SK-N-SH (cell line): ENCODE data around the gene DDX19B. TPM values are rescaled to one million over a fixed set of nuclear protein-coding genes. Genes with fewer than 3 reads are reported as not detected.

Experiments
- CTCF ChIA-PET: fragments of 300-600, 350-600 bp; formaldehyde crosslinking; extraction: SDS; loops from one replicate; lab custom pipeline; 2021; lab: Yijun Ruan, JAX
- POLR2A ChIA-PET: fragments of 350-600 bp; sonication (Branson Sonifier 250); formaldehyde crosslinking; extraction: SDS; loops from one replicate; lab custom pipeline; 2020; ENCODE audit warnings: antibody characterized with exemption, inconsistent platforms; lab: Yijun Ruan, JAX
- DNase-seq: peaks from one replicate; pipeline ENCODE4 v3.0.0; 2012
- H2AFZ ChIP-seq: fragments of 200-600 bp; sonication (generic); 2 replicates; pipeline ENCODE4 v1.8.1; 2016; ENCODE audit warnings: antibody characterized with exemption, mild to moderate bottlenecking, low read depth
- H3F3A ChIP-seq: fragments of 200-600 bp; sonication (generic); replicated peaks from 2 replicates; pipeline ENCODE3; 2016; ENCODE audit warnings: antibody characterized with exemption, mild to moderate bottlenecking; ENCODE audit not compliant: insufficient read depth
- H3K27ac ChIP-seq, 2 experiments: fragments of 200-500 bp in 1 of 2; fragments of 200-600 bp in 1 of 2; sonication (Bioruptor generic) in 1 of 2; sonication (generic), shearing (Covaris generic) in 1 of 2; 2 replicates each; pipeline versions ENCODE4 v1.5.1 to v1.6.1; 2014 to 2016; ENCODE audit warnings: low read depth in 2 of 2, inconsistent platforms in 1 of 2, low read length in 1 of 2, mild to moderate bottlenecking in 1 of 2, mixed read lengths in 1 of 2
- H3K27me3 ChIP-seq: fragments of 200-600 bp; sonication (generic), shearing (Covaris generic); 2 replicates; pipeline ENCODE4 v1.6.1; 2016; ENCODE audit warnings: mixed run types; ENCODE audit not compliant: insufficient read depth
- H3K36me3 ChIP-seq, 2 experiments: fragments of 200-500 bp in 1 of 2; fragments of 200-600 bp in 1 of 2; sonication (Bioruptor generic) in 1 of 2; sonication (generic) in 1 of 2; replicated peaks in 1 of 2; 2 replicates each; pipeline versions ENCODE3 to v1.5.1; 2014 to 2016; ENCODE audit warnings: low read length in 1 of 2, mild to moderate bottlenecking in 1 of 2; ENCODE audit not compliant: insufficient read depth in 2 of 2, control insufficient read depth in 1 of 2
- H3K4me1 ChIP-seq, 2 experiments: fragments of 200-500 bp in 1 of 2; fragments of 200-600 bp in 1 of 2; sonication (Bioruptor generic) in 1 of 2; sonication (generic), shearing (Covaris generic) in 1 of 2; 2 replicates each; pipeline versions ENCODE4 v1.5.1 to v1.6.1; 2014 to 2016; ENCODE audit warnings: low read depth in 1 of 2, low read length in 1 of 2, mixed run types in 1 of 2; ENCODE audit not compliant: insufficient read depth in 2 of 2, control insufficient read depth in 1 of 2
- H3K4me2 ChIP-seq: fragments of 200-600 bp; sonication (generic), shearing (Covaris generic); 2 replicates; pipeline ENCODE4 v1.6.1; 2017; ENCODE audit warnings: mixed run types
- H3K4me3 ChIP-seq, 2 experiments: fragments of 200-500 bp in 1 of 2; fragments of 200-600 bp in 1 of 2; sonication (Bioruptor generic) in 1 of 2; sonication (generic), shearing (Covaris generic) in 1 of 2; 2 replicates each; pipeline versions ENCODE4 v1.5.1 to v1.8.1; 2014 to 2016; ENCODE audit warnings: low read depth in 2 of 2, inconsistent platforms in 1 of 2, low read length in 1 of 2, mild to moderate bottlenecking in 1 of 2, mixed read lengths in 1 of 2, moderate library complexity in 1 of 2
- H3K79me2 ChIP-seq: fragments of 200-600 bp; sonication (generic); 2 replicates; pipeline ENCODE4 v1.8.1; 2017; ENCODE audit warnings: mild to moderate bottlenecking; ENCODE audit not compliant: insufficient read depth
- H3K9ac ChIP-seq: fragments of 200-600 bp; sonication (generic); 2 replicates; pipeline ENCODE4 v1.6.1; 2017; ENCODE audit warnings: mixed run types
- H3K9me2 ChIP-seq: fragments of 200-600 bp; sonication (generic); 2 replicates; pipeline ENCODE4 v1.6.1; 2017; ENCODE audit warnings: mixed run types
- H3K9me3 ChIP-seq: fragments of 200-600 bp; sonication (generic); 2 replicates; pipeline ENCODE4 v1.6.1; 2017; ENCODE audit warnings: mixed run types, mild to moderate bottlenecking, moderate library complexity
- H4K20me1 ChIP-seq: fragments of 200-600 bp; sonication (generic); 2 replicates; pipeline ENCODE4 v1.6.1; 2017; ENCODE audit warnings: mild to moderate bottlenecking, mixed run types; ENCODE audit not compliant: insufficient read depth
- FOSL2 ChIP-seq: IDR thresholded peaks from 2 replicates; pipeline ENCODE4 v1.4.0; 2012; ENCODE audit warnings: low read depth, mild to moderate bottlenecking, moderate library complexity, borderline replicate concordance
- JUND ChIP-seq: IDR thresholded peaks from 2 replicates; pipeline ENCODE4 v1.4.0; 2012
- MXI1 ChIP-seq: IDR thresholded peaks from 2 replicates; pipeline ENCODE4 v1.6.1; 2012; ENCODE audit warnings: mild to moderate bottlenecking, low read depth, low read length, improper control_type of control experiment
- RAD21 ChIP-seq: IDR thresholded peaks from 2 replicates; pipeline ENCODE4 v1.6.1; 2012; ENCODE audit warnings: mild to moderate bottlenecking, low read length
- RFX5 ChIP-seq: IDR thresholded peaks from 2 replicates; pipeline ENCODE4 v1.6.1; 2012; ENCODE audit warnings: mild to moderate bottlenecking, improper control_type of control experiment, low read length
- SIN3A ChIP-seq: IDR thresholded peaks from 2 replicates; pipeline ENCODE4 v1.6.1; 2012; ENCODE audit warnings: low read depth, mild to moderate bottlenecking, low read length, moderate library complexity, borderline replicate concordance
- TEAD4 ChIP-seq: IDR thresholded peaks from 2 replicates; pipeline ENCODE4 v1.4.0; 2012; ENCODE audit warnings: mild to moderate bottlenecking, borderline replicate concordance; ENCODE audit not compliant: insufficient read depth
- YY1 ChIP-seq: IDR thresholded peaks from 2 replicates; pipeline ENCODE4 v1.4.0; 2012; ENCODE audit warnings: low read depth, mild to moderate bottlenecking
- WGBS: methylation state at CpG from one replicate; pipeline ENCODE4 v1.1.6; 2017; ENCODE audit warnings: low lambda C conversion rate; 5-methylcytosine and 5-hydroxymethylcytosine counted together
- polyA plus RNA-seq, 3 experiments: library from polyadenylated mRNA; depleted of rRNA; stranded (reverse); fragments of >200 nt; gene quantifications; 2 replicates each; pipeline ENCODE4 v1.2.3, GENCODE V29; 2012
- TF ChIP-seq, protein P1 (sequence below): IDR thresholded peaks from 2 replicates; pipeline ENCODE4 v1.4.0; 2012; ENCODE audit warnings: low read depth
- TF ChIP-seq, protein P2 (sequence below): IDR thresholded peaks from 2 replicates; pipeline ENCODE4; 2012
- TF ChIP-seq, protein P3 (sequence below): fragments of 200-600 bp; sonication (generic); IDR thresholded peaks from 2 replicates; pipeline ENCODE4 v1.6.1; 2017; ENCODE audit warnings: antibody characterized with exemption, mild to moderate bottlenecking, moderate library complexity
- TF ChIP-seq, protein P4 (sequence below): IDR thresholded peaks from 2 replicates; pipeline ENCODE4 v1.6.1; 2012; ENCODE audit warnings: mild to moderate bottlenecking, low read depth, low read length, moderate library complexity

DDX19B gene
- polyA plus RNA-seq, 1 of the 3 experiments (the other 2 are of a cell fraction) = 43.6 TPM

DNA sequence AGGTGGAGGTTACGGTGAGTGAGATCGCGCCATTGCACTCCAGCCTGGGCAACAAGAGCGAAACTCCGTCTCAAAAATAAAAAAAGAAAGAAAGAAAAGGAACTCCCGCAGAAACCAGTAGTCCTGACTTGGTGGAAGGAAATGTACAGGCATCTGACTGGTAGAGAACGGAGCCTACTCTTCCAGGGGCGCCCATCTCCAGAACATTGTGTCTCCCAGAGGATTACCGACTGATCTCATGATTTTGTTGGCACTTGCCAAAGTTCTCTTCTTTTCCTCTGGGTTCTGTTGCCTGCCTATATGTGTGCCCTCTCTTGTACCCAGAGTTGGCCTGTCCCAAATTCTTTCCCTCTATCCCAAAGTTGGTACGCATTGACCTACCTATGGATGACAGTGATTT is 71.9 kb downstream of the DDX19B start:
- Histone ChIP-seq H3K79me2 (no peaks in the 10 kb centered on the region), H3K4me1 (no peaks in the 10 kb centered on the region), H3K27me3 (no peaks in the 10 kb centered on the region), H2AFZ (no peak overlapping the region), H3K36me3 (peaks cover 16 to 55% of the 10 kb centered on the region in 2 experiments), H3K4me3 (no peak overlapping the region), H4K20me1 (no peaks in the 10 kb centered on the region), H3K9me2 (no peaks in the 10 kb centered on the region), H3K9me3 (no peaks in the 10 kb centered on the region), H3F3A (peaks cover 24% of the 10 kb centered on the region), H3K4me2 (no peak overlapping the region), H3K27ac (no peak overlapping the region), H3K9ac (no peak overlapping the region)
- DNase-seq = no peak
- TF ChIP-seq, protein P1, sequence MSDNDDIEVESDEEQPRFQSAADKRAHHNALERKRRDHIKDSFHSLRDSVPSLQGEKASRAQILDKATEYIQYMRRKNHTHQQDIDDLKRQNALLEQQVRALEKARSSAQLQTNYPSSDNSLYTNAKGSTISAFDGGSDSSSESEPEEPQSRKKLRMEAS = no peak
- TF ChIP-seq, protein P2, sequence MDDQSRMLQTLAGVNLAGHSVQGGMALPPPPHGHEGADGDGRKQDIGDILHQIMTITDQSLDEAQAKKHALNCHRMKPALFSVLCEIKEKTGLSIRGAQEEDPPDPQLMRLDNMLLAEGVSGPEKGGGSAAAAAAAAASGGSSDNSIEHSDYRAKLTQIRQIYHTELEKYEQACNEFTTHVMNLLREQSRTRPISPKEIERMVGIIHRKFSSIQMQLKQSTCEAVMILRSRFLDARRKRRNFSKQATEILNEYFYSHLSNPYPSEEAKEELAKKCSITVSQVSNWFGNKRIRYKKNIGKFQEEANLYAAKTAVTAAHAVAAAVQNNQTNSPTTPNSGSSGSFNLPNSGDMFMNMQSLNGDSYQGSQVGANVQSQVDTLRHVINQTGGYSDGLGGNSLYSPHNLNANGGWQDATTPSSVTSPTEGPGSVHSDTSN = no peak
- TF ChIP-seq SIN3A (no peak), MXI1 (no peak), TEAD4 (no peak), FOSL2 (no peak), RAD21 (no peak), JUND (no peak), YY1 (no peak), RFX5 (no peak)
- TF ChIP-seq, protein P3, sequence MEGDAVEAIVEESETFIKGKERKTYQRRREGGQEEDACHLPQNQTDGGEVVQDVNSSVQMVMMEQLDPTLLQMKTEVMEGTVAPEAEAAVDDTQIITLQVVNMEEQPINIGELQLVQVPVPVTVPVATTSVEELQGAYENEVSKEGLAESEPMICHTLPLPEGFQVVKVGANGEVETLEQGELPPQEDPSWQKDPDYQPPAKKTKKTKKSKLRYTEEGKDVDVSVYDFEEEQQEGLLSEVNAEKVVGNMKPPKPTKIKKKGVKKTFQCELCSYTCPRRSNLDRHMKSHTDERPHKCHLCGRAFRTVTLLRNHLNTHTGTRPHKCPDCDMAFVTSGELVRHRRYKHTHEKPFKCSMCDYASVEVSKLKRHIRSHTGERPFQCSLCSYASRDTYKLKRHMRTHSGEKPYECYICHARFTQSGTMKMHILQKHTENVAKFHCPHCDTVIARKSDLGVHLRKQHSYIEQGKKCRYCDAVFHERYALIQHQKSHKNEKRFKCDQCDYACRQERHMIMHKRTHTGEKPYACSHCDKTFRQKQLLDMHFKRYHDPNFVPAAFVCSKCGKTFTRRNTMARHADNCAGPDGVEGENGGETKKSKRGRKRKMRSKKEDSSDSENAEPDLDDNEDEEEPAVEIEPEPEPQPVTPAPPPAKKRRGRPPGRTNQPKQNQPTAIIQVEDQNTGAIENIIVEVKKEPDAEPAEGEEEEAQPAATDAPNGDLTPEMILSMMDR = no peak
- TF ChIP-seq, protein P4, sequence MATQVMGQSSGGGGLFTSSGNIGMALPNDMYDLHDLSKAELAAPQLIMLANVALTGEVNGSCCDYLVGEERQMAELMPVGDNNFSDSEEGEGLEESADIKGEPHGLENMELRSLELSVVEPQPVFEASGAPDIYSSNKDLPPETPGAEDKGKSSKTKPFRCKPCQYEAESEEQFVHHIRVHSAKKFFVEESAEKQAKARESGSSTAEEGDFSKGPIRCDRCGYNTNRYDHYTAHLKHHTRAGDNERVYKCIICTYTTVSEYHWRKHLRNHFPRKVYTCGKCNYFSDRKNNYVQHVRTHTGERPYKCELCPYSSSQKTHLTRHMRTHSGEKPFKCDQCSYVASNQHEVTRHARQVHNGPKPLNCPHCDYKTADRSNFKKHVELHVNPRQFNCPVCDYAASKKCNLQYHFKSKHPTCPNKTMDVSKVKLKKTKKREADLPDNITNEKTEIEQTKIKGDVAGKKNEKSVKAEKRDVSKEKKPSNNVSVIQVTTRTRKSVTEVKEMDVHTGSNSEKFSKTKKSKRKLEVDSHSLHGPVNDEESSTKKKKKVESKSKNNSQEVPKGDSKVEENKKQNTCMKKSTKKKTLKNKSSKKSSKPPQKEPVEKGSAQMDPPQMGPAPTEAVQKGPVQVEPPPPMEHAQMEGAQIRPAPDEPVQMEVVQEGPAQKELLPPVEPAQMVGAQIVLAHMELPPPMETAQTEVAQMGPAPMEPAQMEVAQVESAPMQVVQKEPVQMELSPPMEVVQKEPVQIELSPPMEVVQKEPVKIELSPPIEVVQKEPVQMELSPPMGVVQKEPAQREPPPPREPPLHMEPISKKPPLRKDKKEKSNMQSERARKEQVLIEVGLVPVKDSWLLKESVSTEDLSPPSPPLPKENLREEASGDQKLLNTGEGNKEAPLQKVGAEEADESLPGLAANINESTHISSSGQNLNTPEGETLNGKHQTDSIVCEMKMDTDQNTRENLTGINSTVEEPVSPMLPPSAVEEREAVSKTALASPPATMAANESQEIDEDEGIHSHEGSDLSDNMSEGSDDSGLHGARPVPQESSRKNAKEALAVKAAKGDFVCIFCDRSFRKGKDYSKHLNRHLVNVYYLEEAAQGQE = no peak
- CTCF ChIA-PET = interaction anchor here (1.2 kb wide), 1 partner anchor 100 kb away, joined by 4 read pairs; no protein-coding TSS in a partner anchor
- POLR2A ChIA-PET = no interaction called here
- 91% methylated on average over 10 of the region's 10 CpGs for WGBS
